ENCODE data around the gene SRP54.
"Not testable (repeated sequence)": the region's sequence is repeated elsewhere in the genome, so short reads cannot be mapped to it uniquely, and the experiment has no call there.

Gene SRP54

DNA sequence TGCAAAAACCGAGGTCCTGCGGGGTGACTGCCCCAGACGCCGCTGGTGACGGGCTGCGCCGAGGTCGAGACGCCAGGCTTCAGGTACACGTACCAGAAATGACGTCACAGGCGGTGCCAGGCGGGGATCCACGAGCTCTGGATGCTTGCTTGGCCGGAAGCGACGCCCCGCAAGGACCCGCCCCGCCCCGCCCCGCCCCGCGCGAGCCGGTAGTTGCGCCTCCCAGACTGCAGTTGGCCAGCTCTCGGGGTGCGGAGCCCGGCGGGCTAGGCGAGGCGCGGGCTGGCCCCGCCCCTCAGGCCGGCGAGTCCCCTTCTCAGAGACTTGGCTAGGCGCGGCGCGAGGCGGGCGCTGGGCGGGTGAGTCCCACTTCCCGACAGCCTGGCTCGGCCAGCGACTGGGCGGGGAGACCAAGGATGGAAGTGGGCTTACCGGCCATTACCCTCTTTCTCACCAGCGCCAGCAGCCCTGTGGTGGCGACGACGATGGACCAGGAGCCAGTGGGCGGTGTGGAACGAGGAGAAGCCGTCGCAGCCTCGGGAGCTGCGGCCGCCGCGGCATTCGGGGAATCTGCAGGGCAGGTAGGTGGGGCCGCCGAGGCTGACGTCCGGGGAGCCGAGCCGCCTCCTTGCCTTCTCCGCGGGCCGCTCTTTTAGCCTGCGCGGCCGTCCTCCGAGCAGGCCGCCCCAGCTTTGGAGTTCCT lies 63.4 kb downstream of the SRP54 start, which contains the start of gene FAM177A1:
Gene FAM177A1, plus strand, starts transcription at position 225 of the 703 bp plus-strand sequence. Its CDS starts 192 bp downstream, at position 417.
- peak; percentile 96 for DNase-seq

GRCh38 chr14:35046751-35047536 lies 64.2 kb downstream of the SRP54 start:
- no peak for DNase-seq

GRCh38 chr14:35047976-35048513 lies 65.3 kb downstream of the SRP54 start:
- no peak for DNase-seq

DNA sequence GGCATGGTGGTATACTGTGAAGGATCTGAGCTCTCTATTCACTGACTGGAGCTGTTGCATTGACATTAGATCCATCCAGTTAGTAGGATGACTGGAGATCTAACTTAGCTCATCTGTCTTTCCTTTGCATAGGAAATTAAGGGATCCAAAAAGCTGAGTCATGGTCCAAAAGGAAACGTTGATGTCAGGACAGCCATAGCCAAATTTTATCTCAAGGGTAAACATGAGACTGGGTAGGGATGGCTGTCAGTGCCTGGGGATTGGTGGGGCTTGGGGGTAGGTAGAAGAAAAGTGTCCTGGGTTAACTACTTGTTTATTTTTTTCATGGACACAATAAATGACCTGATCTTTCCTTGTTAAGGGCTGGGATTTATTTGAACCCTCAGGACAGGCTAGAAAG lies 67.9 kb downstream of the SRP54 start:
- no peak for DNase-seq

DNA sequence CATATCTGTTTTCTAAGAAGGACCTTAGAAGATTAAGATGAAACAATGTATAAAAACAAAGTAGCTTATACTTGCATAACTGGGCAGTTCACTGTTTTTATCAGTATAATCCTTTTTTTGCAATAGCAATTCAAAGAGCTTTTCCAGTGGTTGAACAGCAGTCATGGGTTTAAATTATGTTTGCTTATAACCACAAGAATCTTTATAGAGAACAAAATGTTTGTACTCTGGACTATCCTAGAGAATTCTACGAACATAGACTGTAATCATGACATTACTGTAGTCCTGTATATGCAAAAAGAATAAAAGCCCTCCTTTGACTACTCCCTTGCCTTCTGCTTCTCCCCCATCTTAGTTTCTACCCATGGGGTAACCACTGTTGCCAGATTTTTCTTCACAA lies 69.0 kb downstream of the SRP54 start:
- no peak for DNase-seq

DNA sequence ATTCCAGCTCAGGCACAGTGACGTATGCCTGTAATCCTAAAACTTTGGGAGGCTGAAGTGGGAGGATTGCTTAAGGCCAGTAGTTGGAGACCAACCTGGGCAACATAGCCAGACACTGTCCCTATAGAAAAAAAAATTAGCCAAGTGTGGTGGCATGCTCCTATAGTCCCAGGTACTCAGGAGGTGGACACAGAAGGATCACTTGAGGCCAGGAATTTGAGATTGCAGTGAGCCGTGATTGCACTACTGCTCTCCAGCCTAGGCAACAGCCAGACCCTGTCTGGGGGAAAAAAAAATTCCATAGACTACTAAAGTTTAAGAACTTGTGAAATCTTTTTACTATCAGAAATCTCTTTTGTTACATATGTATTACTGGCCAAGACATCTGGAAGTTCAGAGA lies 69.8 kb downstream of the SRP54 start:
- DNase-seq: no peak

DNA sequence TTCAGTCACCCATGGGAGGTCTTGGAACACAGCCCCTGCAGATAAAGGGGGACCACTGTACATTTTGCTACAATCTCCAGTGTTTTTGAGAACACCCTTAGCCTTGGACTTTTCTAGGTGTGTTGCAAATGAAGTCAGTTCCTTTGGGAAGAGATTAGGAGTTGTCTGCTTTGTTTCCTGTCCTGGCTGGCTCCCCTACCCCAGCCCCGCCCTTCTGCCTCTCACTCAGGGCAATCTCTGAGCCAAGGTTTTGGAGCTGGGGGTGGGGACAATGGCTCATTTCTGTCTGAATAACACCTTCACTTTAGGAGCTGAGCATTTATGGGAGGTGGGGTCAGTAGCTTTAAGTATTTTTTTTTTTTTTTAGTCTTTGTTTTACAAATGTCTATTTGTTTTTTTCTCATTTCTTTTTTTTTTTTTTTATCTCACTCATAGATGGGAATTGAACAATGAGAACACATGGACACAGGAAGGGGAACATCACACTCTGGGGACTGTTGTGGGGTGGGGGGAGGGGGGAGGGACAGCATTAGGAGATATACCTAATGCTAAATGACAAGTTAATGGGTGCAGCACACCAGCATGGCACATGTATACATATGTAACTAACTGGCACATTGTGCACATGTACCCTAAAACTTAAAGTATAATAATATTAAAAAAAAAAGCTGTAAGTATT lies 78.5 kb downstream of the SRP54 start:
- DNase-seq: not testable (repeated sequence)

- DNase-seq: not testable (repeated sequence)
Observed at GRCh38 chr14:35065731-35066130, 82.9 kb downstream of the SRP54 start.

- DNase-seq: no peak
Observed at GRCh38 chr14:35068238-35069012, 85.6 kb downstream of the SRP54 start.

- DNase-seq: no peak
Observed at GRCh38 chr14:35072226-35072625, 89.4 kb downstream of the SRP54 start.

DNA sequence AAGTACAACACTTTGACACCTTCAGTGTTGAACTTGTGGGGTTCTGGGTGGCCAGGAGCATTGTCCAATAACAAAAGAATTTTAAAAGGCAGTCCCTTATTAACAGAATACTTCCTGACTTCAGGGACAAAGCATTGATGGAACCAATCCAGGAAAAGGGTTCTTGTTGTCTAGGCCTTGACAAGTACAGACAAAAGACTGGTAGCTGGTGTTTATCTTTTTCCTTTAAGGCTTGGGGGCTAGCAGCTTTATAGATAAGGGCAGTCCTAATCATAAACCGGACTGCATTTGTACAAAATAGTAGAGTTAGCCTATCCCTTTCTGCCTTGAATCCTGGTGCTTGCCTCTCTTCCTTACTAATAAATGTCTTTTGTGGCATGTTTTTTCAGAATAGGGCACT lies 90.7 kb downstream of the SRP54 start:
- no peak for DNase-seq

- no peak for DNase-seq
Observed at GRCh38 chr14:35078082-35078481, 95.3 kb downstream of the SRP54 start.

Data from right kidney (tissue), 1 donor.